ENCODE measurements around the gene EGLN3.

- TF ChIP-seq, protein P1, sequence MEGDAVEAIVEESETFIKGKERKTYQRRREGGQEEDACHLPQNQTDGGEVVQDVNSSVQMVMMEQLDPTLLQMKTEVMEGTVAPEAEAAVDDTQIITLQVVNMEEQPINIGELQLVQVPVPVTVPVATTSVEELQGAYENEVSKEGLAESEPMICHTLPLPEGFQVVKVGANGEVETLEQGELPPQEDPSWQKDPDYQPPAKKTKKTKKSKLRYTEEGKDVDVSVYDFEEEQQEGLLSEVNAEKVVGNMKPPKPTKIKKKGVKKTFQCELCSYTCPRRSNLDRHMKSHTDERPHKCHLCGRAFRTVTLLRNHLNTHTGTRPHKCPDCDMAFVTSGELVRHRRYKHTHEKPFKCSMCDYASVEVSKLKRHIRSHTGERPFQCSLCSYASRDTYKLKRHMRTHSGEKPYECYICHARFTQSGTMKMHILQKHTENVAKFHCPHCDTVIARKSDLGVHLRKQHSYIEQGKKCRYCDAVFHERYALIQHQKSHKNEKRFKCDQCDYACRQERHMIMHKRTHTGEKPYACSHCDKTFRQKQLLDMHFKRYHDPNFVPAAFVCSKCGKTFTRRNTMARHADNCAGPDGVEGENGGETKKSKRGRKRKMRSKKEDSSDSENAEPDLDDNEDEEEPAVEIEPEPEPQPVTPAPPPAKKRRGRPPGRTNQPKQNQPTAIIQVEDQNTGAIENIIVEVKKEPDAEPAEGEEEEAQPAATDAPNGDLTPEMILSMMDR (IDR thresholded peaks at IDR 0.05), result no peak
- TF ChIP-seq NR1H2 (CRISPR knock-in tag; IDR thresholded peaks at IDR 0.05), result no peak
- TF ChIP-seq CREM (CRISPR knock-in tag; IDR thresholded peaks at IDR 0.05), result no peak
Observed at GRCh38 chr14:33918256-33918655, 32.6 kb downstream of the EGLN3 start.
